GM19099 (cell line): ENCODE measurements around the gene FOXC1.

Experiments used
- POLR2A ChIP-seq: IDR thresholded peaks from 3 replicates; pipeline ENCODE4 v1.6.1; 2011; ENCODE audit warnings: low read depth; ENCODE audit not compliant: insufficient read length; ENCODE audit errors: extremely low read depth

Gene FOXC1

DNA sequence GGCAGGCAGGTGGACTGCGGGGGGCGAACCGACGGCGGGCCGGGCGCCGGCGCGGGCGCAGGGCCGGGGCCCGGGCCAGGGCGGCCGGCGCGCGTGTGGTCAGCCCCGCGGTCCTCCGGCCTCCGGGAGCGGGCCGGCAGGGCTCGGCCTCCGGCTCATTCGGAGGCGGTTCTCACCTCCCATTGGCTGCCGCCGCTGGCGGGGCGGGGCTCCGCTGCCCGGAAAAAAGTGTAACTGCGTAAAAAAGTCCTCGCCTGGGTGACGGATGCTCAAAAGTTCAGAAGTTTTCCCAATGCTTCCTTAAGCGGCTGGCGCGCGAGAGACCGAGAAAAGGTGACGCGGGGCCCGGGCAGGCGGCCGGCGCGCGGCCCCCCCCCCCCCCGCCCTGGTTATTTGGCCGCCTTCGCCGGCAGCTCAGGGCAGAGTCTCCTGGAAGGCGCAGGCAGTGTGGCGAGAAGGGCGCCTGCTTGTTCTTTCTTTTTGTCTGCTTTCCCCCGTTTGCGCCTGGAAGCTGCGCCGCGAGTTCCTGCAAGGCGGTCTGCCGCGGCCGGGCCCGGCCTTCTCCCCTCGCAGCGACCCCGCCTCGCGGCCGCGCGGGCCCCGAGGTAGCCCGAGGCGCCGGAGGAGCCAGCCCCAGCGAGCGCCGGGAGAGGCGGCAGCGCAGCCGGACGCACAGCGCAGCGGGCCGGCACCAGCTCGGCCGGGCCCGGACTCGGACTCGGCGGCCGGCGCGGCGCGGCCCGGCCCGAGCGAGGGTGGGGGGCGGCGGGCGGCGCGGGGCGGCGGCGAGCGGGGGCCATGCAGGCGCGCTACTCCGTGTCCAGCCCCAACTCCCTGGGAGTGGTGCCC is at the start of gene FOXC1:
FOXC1 (plus strand) TSS at position 268 of the 849 bp plus-strand sequence; CDS start at position 799, 531 bp downstream.
- TF ChIP-seq POLR2A: no peak

- TF ChIP-seq POLR2A: no peak
Observed at GRCh38 chr6:1560281-1561058, 49.2 kb upstream of the FOXC1 start.

DNA sequence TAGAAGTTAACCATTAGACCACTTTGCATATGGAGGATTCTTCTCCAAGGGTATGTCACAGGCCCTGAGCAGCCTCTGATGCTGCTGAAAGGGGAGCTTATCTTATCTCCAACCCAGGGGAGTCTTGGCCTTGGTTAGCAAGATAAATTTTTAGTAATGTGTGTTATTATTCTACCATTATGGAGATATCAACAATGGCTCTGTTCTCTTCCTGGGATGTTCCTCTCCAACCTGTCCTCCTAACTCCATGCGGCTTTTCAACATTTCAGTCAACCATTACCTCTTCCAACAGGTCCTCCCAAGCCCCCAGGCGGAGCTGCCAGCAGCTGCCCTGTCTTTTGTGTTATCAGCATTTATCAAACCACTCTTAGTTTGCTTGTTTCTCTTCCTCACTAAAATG is 48.4 kb upstream of the FOXC1 start:
- TF ChIP-seq POLR2A: no peak

GRCh38 chr6:1562171-1562955 is 47.4 kb upstream of the FOXC1 start:
- no peak for TF ChIP-seq POLR2A

DNA sequence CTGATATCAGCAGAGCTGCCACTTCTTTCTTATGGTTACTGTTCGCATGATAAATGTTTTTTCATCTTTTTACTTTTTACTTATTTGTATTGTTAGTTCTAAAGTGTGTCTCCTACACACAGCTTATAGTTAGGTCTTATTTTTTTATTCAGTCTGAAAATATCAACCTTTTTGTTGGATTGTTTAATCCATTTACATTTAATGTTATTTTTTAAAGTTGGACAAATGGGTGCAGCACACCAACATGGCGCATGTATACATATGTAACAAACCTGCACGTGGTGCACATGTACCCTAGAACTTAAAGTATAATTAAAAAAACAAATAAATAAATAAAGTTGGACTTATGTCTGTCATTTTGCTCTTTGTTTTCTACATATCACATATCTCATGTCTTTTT is 40.3 kb upstream of the FOXC1 start:
- TF ChIP-seq POLR2A: no peak

GRCh38 chr6:1570848-1571247 is 38.9 kb upstream of the FOXC1 start:
- TF ChIP-seq POLR2A: no peak

DNA sequence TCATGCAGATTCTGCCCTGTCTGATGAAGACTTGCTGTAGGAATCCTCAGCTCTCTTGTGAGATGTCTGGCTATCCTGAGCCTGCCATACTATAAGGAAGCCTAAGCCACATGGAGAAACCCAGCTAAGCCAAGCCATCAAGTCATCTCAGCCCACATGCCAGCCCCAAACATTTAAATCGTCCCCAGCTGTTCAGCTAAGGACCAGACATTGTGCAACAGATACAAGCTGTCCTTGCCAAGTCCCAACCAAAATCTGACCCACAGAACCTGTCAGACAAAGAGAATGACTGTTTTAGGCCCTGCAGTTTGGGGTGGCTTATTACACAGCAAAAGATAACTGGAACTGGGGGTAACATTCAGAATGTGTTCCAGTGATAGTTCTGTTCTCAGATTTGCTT is 36.8 kb upstream of the FOXC1 start:
- no peak for TF ChIP-seq POLR2A

GRCh38 chr6:1574083-1574761 is 35.5 kb upstream of the FOXC1 start:
- no peak for TF ChIP-seq POLR2A

DNA sequence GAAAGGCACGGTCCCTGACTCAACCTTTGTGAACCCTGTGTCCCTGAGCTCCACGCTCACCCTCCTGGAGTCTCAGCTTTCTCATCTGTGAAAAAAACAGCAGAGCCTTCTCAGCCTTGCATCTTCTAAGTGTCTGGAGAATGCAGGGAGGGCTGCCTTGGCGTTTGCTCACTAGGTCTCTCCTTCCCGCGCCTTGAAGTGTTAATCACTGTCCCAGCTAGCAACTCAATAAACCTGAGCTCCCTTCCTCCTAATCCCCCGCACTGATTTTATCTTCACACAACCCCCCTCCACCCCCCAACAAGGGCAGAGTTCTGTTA is 34.9 kb upstream of the FOXC1 start:
- TF ChIP-seq POLR2A: no peak

- TF ChIP-seq POLR2A: no peak
Observed at GRCh38 chr6:1575210-1576041, 34.3 kb upstream of the FOXC1 start.

GRCh38 chr6:1576166-1576565 is 33.5 kb upstream of the FOXC1 start:
- no peak for TF ChIP-seq POLR2A

DNA sequence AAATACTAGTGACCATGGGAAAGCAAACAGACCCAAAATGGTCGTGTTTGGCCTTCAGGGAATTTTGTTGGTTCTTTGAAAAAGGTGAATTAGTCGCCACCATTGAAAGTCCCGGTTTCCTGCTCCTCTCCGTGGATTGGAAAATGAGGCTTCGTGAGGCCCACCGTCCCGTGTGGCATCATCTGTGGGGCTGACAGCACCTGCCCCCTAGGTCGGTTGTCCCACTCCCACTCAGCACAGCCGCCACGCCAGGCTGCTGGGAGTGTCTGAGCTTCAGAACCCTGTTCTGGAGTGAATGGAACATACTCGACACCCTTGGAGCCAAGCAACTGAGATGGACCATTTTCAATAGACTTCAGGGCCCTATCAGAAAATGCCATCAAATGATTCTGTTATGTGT is 33.0 kb upstream of the FOXC1 start:
- TF ChIP-seq POLR2A: no peak

DNA sequence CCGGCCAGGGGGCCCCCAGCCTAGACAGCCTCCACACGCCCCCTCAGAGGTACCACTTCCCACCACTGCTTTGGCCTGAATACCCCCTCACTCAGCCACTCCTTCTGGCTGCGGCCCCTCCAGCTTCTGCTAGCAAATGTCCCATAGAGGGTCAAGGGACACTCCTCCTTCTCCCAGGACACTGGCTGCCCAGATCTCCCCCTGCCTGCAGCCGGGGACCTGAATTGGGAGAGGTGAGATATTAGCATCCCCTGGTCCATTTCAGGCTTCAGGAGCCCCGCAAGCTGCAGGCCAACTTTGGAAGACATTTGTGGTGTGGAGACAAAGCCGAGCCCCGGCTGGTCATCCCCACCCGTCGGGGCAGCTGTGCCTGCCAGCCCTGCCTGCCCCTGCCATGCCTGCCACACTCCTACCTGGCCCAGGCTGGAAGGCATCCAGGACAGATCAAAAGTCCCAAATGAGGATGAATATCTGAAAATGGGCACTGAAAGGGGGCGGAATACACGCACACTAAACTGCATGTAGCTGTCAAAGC is 32.5 kb upstream of the FOXC1 start:
- TF ChIP-seq POLR2A: no peak
